DOHH2 (cell line): ENCODE data around the gene ISL2.

Experiments used
- EZH2phosphoT487 ChIP-seq: fragments of 200-600 bp; sonication (generic); IDR thresholded peaks from 2 replicates; pipeline ENCODE4 v1.6.1; 2017; ENCODE audit warnings: borderline replicate concordance, mild to moderate bottlenecking, antibody characterized with exemption, low read length, moderate library complexity, mixed read lengths
- TF ChIP-seq, protein P1 (sequence below): fragments of 200-600 bp; sonication (generic); IDR thresholded peaks from one replicate; pipeline ENCODE4 v1.5.1; 2014; ENCODE audit warnings: antibody characterized with exemption, mild to moderate bottlenecking, low read depth, low read length; ENCODE audit not compliant: poor library complexity, severe bottlenecking

DNA sequence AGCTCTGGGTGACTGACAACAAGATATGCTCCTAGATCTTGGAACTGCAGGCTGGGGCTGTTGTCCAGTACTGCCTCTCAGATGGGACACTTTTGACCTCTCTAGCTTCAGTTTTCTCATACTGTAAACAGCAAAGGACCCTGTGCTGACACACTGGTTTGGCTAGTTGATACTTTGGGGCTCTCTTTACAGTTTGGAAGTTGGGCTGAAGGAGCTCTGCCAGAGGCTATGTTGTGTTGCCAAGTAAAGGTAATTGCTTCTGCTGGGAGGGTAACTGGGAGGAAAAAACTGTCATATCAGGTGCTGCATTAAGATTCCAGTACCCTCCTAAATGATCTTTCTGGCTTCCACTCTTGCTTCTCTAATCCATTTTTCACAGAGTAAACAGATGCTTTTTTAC, 54.0 kb downstream of the ISL2 start:
- TF ChIP-seq, protein P1, sequence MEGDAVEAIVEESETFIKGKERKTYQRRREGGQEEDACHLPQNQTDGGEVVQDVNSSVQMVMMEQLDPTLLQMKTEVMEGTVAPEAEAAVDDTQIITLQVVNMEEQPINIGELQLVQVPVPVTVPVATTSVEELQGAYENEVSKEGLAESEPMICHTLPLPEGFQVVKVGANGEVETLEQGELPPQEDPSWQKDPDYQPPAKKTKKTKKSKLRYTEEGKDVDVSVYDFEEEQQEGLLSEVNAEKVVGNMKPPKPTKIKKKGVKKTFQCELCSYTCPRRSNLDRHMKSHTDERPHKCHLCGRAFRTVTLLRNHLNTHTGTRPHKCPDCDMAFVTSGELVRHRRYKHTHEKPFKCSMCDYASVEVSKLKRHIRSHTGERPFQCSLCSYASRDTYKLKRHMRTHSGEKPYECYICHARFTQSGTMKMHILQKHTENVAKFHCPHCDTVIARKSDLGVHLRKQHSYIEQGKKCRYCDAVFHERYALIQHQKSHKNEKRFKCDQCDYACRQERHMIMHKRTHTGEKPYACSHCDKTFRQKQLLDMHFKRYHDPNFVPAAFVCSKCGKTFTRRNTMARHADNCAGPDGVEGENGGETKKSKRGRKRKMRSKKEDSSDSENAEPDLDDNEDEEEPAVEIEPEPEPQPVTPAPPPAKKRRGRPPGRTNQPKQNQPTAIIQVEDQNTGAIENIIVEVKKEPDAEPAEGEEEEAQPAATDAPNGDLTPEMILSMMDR, result no peak
- TF ChIP-seq EZH2phosphoT487, result no peak
